GM19455 (cell line): ENCODE data around the gene ZIC2.

Experiments used
- ATAC-seq: cut with Tn5 transposase; IDR thresholded peaks from one replicate; pipeline ENCODE4 v1.9.1; 2021; ENCODE audit not compliant: unreplicated experiment

Gene ZIC2

GRCh38 chr13:99984461-99985240 is 3.1 kb downstream of the ZIC2 start:
- no peak for ATAC-seq

- no peak for ATAC-seq
Measured at GRCh38 chr13:99985241-99985874, 3.8 kb downstream of the ZIC2 start.

GRCh38 chr13:99985886-99986527 is 4.4 kb downstream of the ZIC2 start:
- ATAC-seq: no peak

GRCh38 chr13:99986741-99987140 is 5.2 kb downstream of the ZIC2 start:
- no peak for ATAC-seq

GRCh38 chr13:99987154-99988019 is 5.8 kb downstream of the ZIC2 start:
- ATAC-seq: no peak

- no peak for ATAC-seq
Measured at GRCh38 chr13:99988529-99989275, 7.1 kb downstream of the ZIC2 start.

- ATAC-seq: no peak
Measured at GRCh38 chr13:99989276-99990125, 7.9 kb downstream of the ZIC2 start.

- ATAC-seq: no peak
Measured at GRCh38 chr13:99990126-99990977, 8.8 kb downstream of the ZIC2 start.

- ATAC-seq: no peak
Measured at GRCh38 chr13:99991013-99991827, 9.6 kb downstream of the ZIC2 start.

GRCh38 chr13:99991828-99992775 is 10.5 kb downstream of the ZIC2 start:
- no peak for ATAC-seq

GRCh38 chr13:99992949-99993351 is 11.4 kb downstream of the ZIC2 start:
- no peak for ATAC-seq

GRCh38 chr13:99993660-99994637 is 12.4 kb downstream of the ZIC2 start:
- ATAC-seq: no peak

- ATAC-seq: no peak
Measured at GRCh38 chr13:99994638-99995020, 13.0 kb downstream of the ZIC2 start.

- ATAC-seq: no peak
Measured at GRCh38 chr13:99995104-99995588, 13.6 kb downstream of the ZIC2 start.

GRCh38 chr13:99995589-99996380 is 14.2 kb downstream of the ZIC2 start:
- ATAC-seq: no peak
